ENCODE results near the gene TCF3. TPM values are rescaled to one million over a fixed set of nuclear protein-coding genes. Genes with fewer than 3 reads are reported as not detected.

Gene TCF3
- total and polyA plus RNA-seq, 2 of the 8 experiments (the other 6 are each of a cell fraction or from before 2014, with no cell fraction given) = 241 to 348 TPM

DNA sequence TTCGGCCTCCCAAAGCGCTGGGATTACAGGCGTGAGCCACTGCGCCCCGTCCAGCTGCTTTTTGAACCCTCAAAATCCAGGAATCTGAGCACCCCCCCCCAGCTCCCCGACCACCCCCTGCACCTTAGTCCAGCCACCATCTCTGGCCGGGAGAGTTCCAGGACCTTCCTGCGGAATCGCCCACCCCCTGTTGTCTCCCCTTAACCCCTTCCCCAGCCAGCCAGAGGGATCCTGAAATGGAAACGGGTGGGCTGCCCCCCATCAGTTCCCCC, 59.0 kb downstream of the TCF3 start:
- Histone ChIP-seq H4K20me1 (replicated peaks in 1 of 2; ENCODE audit: control insufficient read depth in 1 of 2, insufficient read depth in 2 of 2, low read length in 2 of 2) (peaks cover 4 to 14% of the 10 kb centered on the region in 2 experiments), H3K79me1 (ENCODE audit: low read depth, low read length) (peaks cover 9% of the 10 kb centered on the region; the same call in 1 of the 2 replicates), H2BK20ac (ENCODE audit: low read length) (no peak overlapping the region), H4K5ac (ENCODE audit: insufficient read length, low read depth, low read length) (no peak overlapping the region), H3K4me3 (ENCODE audit: extremely low read depth in 1 of 4, insufficient read depth in 2 of 4, low read depth in 3 of 4, low read length in 4 of 4) (peak overlapping the region in 2 of 4 experiments; percentile 50 to 59; a peak in 1 of 8 replicates), H3K18ac (ENCODE audit: extremely low read depth, low read length) (no peak overlapping the region), H3K4me2 (ENCODE audit: insufficient read depth in 1 of 2, low read depth in 2 of 2, low read length in 2 of 2) (peak overlapping the region; percentile 72 to 88; a peak in 2 of 4 replicates), H3K4me1 (replicated peaks in 1 of 4; ENCODE audit: control insufficient read depth in 3 of 4, insufficient read depth in 4 of 4, low read length in 3 of 4) (peaks cover 0 to 8% (median 6%) of the 10 kb centered on the region in 4 experiments; a peak in 6 of 7 replicates), H3K14ac (ENCODE audit: insufficient read length) (no peak overlapping the region), H2AFZ (ENCODE audit: low read length) (no peak overlapping the region), H4K8ac (ENCODE audit: extremely low read depth, insufficient read depth, low read length) (peak overlapping the region; percentile 25; the same call in 1 of the 2 replicates), H3K36me3 (ENCODE audit: control insufficient read depth in 2 of 4, insufficient read depth in 4 of 4, low read length in 3 of 4) (peaks cover 8 to 20% (median 13%) of the 10 kb centered on the region in 4 experiments), H3K23me2 (ENCODE audit: low read depth, low read length) (peaks cover 5% of the 10 kb centered on the region), H2BK12ac (ENCODE audit: low read depth, low read length) (no peak overlapping the region), H2BK120ac (replicated peaks; ENCODE audit: low read depth, low read length) (no peak overlapping the region), H3K4ac (replicated peaks; ENCODE audit: insufficient read length, low read depth, low read length) (no peak overlapping the region), H3K56ac (replicated peaks; ENCODE audit: insufficient read length, low read depth, low read length) (no peak overlapping the region), H3K27me3 (replicated peaks in 1 of 4; ENCODE audit: control insufficient read depth in 3 of 4, extremely low read depth in 1 of 4, insufficient read depth in 3 of 4, low read length in 3 of 4) (no peaks in the 10 kb centered on the region), H3K79me2 (ENCODE audit: control insufficient read depth in 1 of 2, insufficient read depth in 2 of 2, low read length in 2 of 2) (peaks cover 0 to 34% of the 10 kb centered on the region in 2 experiments; a peak in 3 of 4 replicates), H2BK15ac (ENCODE audit: low read length) (no peak overlapping the region), H3K9me3 (ENCODE audit: insufficient read depth in 2 of 2, low read depth in 1 of 2, low read length in 1 of 2) (no peaks in the 10 kb centered on the region), H4K91ac (replicated peaks; ENCODE audit: insufficient read length, low read length) (no peak overlapping the region), H3K9ac (replicated peaks in 1 of 4; ENCODE audit: extremely low read depth in 1 of 4, low read depth in 3 of 4, low read length in 3 of 4) (0 out of 7 replicates have a peak overlapping the region, but pooled peaks of 1 of the 4 experiments have one; percentile 40), H2AK5ac (ENCODE audit: low read depth, low read length) (peak overlapping the region; percentile 24; the same call in 1 of the 2 replicates), H3K23ac (ENCODE audit: insufficient read length) (no peak overlapping the region), H3K27ac (ENCODE audit: low read depth, low read length) (no peak overlapping the region), H2BK5ac (ENCODE audit: low read depth, low read length) (no peak overlapping the region)
- ChIA-PET CTCF (ENCODE audit: partially characterized antibody) (interaction anchor here (0.9 to 1.5 kb wide), 6 partner anchors 8 to 48 kb away, joined by 3 to 6 read pairs (median 4); partner anchors contain the start of gene UQCR11), POLR2A (ENCODE audit: partially characterized antibody) (interaction anchor here (0.9 to 3.2 kb wide), 17 partner anchors 11 to 271 kb away, joined by 3 to 38 read pairs (median 4); partner anchors contain the start of genes TCF3 and UQCR11)
- 83% methylated on average over 6 of the region's 10 CpGs; no CpG with 5 or more reads in 1 of the 2 experiments for WGBS, 2 experiments (ENCODE audit: extremely low coverage in 1 of 2, insufficient coverage in 1 of 2, insufficient read length in 1 of 2, insufficient replicate concordance in 2 of 2, low coverage in 1 of 2, low lambda C conversion rate in 2 of 2, missing lambda C conversion rate in 1 of 2)
- no peak for FAIRE-seq
- no peak for DNase-seq (ENCODE audit: low read depth in 1 of 2, low spot score in 2 of 2)
- TF ChIP-seq ASH2L (IDR thresholded peaks at IDR 0.05; ENCODE audit: low read length) = no peak
- no peak for TF ChIP-seq SIN3A (conservative IDR thresholded peaks at IDR 0.05 in 1 of 2, IDR thresholded peaks at IDR 0.05 in 1 of 2; ENCODE audit: low read depth in 1 of 2, low read length in 2 of 2)
- TF ChIP-seq CHD2 (IDR thresholded peaks at IDR 0.05; ENCODE audit: low read length) = no peak
- TF ChIP-seq RFX5 (IDR thresholded peaks at IDR 0.05; ENCODE audit: borderline replicate concordance, low read depth, low read length) = no peak
- TF ChIP-seq, protein P1, sequence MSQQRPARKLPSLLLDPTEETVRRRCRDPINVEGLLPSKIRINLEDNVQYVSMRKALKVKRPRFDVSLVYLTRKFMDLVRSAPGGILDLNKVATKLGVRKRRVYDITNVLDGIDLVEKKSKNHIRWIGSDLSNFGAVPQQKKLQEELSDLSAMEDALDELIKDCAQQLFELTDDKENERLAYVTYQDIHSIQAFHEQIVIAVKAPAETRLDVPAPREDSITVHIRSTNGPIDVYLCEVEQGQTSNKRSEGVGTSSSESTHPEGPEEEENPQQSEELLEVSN (IDR thresholded peaks at IDR 0.05) = no peak

All from H1 (cell line).